Astrocyte (in vitro differentiated cells and primary cell): ENCODE results near the gene SPTBN1. TPM values are rescaled to one million over a fixed set of nuclear protein-coding genes. Genes with fewer than 3 reads are reported as not detected.
A peak's percentile ranks its signal among the peaks of the same experiment; 100 is the strongest.

Experiments
- DNase-seq: peaks from one replicate; pipeline ENCODE4 v3.0.0-alpha.2; 2010; ENCODE audit warnings: low read depth
- FAIRE-seq: peaks from 2 replicates; lab custom pipeline; 2011; peaks lifted over from hg19 to GRCh38; lab: Jason Lieb, UNC
- H2AFZ ChIP-seq: 2 replicates; pipeline ENCODE4 v1.6.0; 2012; ENCODE audit warnings: low read depth, low read length, inconsistent platforms
- H3K27ac ChIP-seq: 2 replicates; pipeline ENCODE4 v1.5.1; 2011; ENCODE audit warnings: low read depth, low read length, inconsistent platforms
- H3K27me3 ChIP-seq: 2 replicates; pipeline ENCODE4 v1.6.0; 2011; ENCODE audit warnings: low read length, inconsistent platforms; ENCODE audit not compliant: insufficient read depth
- H3K36me3 ChIP-seq: 2 replicates; pipeline ENCODE4 v1.5.1; 2011; ENCODE audit warnings: low read length, inconsistent platforms; ENCODE audit not compliant: insufficient read depth
- H3K4me1 ChIP-seq: 2 replicates; pipeline ENCODE4 v1.5.1; 2011; ENCODE audit warnings: low read length, inconsistent platforms; ENCODE audit not compliant: insufficient read depth
- H3K4me2 ChIP-seq: 2 replicates; pipeline ENCODE4 v1.6.0; 2012; ENCODE audit warnings: low read length, inconsistent platforms
- H3K4me3 ChIP-seq: 2 replicates; pipeline ENCODE4 v1.5.1; 2011; ENCODE audit warnings: low read depth, mild to moderate bottlenecking, low read length, inconsistent platforms; ENCODE audit not compliant: insufficient read depth
- H3K79me2 ChIP-seq: 2 replicates; pipeline ENCODE4 v1.6.0; 2012; ENCODE audit warnings: mild to moderate bottlenecking, low read length, inconsistent platforms; ENCODE audit not compliant: insufficient read depth
- H3K9ac ChIP-seq: 2 replicates; pipeline ENCODE4 v1.6.0; 2012; ENCODE audit warnings: mild to moderate bottlenecking, low read length, inconsistent platforms
- H3K9me3 ChIP-seq: 2 replicates; pipeline ENCODE4 v1.5.1; 2012; ENCODE audit warnings: low read depth, mild to moderate bottlenecking, low read length, inconsistent platforms; ENCODE audit not compliant: insufficient read depth
- H4K20me1 ChIP-seq: 2 replicates; pipeline ENCODE4 v1.6.0; 2012; ENCODE audit warnings: low read length, inconsistent platforms; ENCODE audit not compliant: insufficient read depth
- H3K27ac Mint-ChIP-seq: one replicate; pipeline ENCODE4 v1.8.0; 2021; ENCODE audit warnings: mild to moderate bottlenecking, mixed read lengths; ENCODE audit not compliant: unreplicated experiment
- H3K27me3 Mint-ChIP-seq: one replicate; pipeline ENCODE4 v1.8.0; 2021; ENCODE audit warnings: low read depth, mixed read lengths; ENCODE audit not compliant: unreplicated experiment
- H3K36me3 Mint-ChIP-seq: one replicate; pipeline ENCODE4 v1.8.0; 2021; ENCODE audit warnings: low read depth, mixed read lengths; ENCODE audit not compliant: unreplicated experiment
- H3K4me1 Mint-ChIP-seq: one replicate; pipeline ENCODE4 v1.8.0; 2021; ENCODE audit warnings: low read depth, mixed read lengths; ENCODE audit not compliant: unreplicated experiment
- H3K4me3 Mint-ChIP-seq: one replicate; pipeline ENCODE4 v1.8.0; 2021; ENCODE audit warnings: mild to moderate bottlenecking, moderate library complexity, mixed read lengths; ENCODE audit not compliant: unreplicated experiment
- H3K9me3 Mint-ChIP-seq: one replicate; pipeline ENCODE4 v1.8.0; 2021; ENCODE audit warnings: mild to moderate bottlenecking, mixed read lengths; ENCODE audit not compliant: unreplicated experiment
- EZH2 ChIP-seq: IDR thresholded peaks from 2 replicates; pipeline ENCODE4 v1.6.1; 2012; ENCODE audit warnings: mild to moderate bottlenecking, low read length, inconsistent platforms; ENCODE audit not compliant: insufficient read depth
- total RNA-seq: library from RNA; stranded (reverse); gene quantifications from 2 replicates; pipeline ENCODE4 v1.2.1, GENCODE V29; 2021
- TF ChIP-seq, protein P1 (sequence below): IDR thresholded peaks from 2 replicates; pipeline ENCODE4 v1.5.1; 2011; ENCODE audit warnings: low read depth, mild to moderate bottlenecking, inconsistent platforms, low read length, moderate library complexity; ENCODE audit not compliant: insufficient read depth

Gene SPTBN1
- total RNA-seq, 1 donor from 2014 or later, result 311 TPM

GRCh38 chr2:54656863-54657262 lies 200.7 kb downstream of the SPTBN1 start:
- Mint-ChIP-seq H3K27me3 (no peaks in the 10 kb centered on the region), H3K4me1 (peaks cover 24% of the 10 kb centered on the region), H3K4me3 (no peak overlapping the region), H3K27ac (no peak overlapping the region), H3K9me3 (no peaks in the 10 kb centered on the region), H3K36me3 (peaks cover 33% of the 10 kb centered on the region)
- Histone ChIP-seq H3K27ac (no peak overlapping the region), H3K9ac (no peak overlapping the region), H3K27me3 (no peaks in the 10 kb centered on the region), H3K4me1 (peaks cover 10% of the 10 kb centered on the region), H3K9me3 (no peaks in the 10 kb centered on the region), H4K20me1 (peaks cover 63% of the 10 kb centered on the region), H3K4me2 (no peak overlapping the region), H3K79me2 (peaks cover 8% of the 10 kb centered on the region), H2AFZ (no peak overlapping the region), H3K4me3 (no peak overlapping the region), H3K36me3 (peaks cover 72% of the 10 kb centered on the region)
- no peak for DNase-seq
- no peak for TF ChIP-seq EZH2
- TF ChIP-seq, protein P1, sequence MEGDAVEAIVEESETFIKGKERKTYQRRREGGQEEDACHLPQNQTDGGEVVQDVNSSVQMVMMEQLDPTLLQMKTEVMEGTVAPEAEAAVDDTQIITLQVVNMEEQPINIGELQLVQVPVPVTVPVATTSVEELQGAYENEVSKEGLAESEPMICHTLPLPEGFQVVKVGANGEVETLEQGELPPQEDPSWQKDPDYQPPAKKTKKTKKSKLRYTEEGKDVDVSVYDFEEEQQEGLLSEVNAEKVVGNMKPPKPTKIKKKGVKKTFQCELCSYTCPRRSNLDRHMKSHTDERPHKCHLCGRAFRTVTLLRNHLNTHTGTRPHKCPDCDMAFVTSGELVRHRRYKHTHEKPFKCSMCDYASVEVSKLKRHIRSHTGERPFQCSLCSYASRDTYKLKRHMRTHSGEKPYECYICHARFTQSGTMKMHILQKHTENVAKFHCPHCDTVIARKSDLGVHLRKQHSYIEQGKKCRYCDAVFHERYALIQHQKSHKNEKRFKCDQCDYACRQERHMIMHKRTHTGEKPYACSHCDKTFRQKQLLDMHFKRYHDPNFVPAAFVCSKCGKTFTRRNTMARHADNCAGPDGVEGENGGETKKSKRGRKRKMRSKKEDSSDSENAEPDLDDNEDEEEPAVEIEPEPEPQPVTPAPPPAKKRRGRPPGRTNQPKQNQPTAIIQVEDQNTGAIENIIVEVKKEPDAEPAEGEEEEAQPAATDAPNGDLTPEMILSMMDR, result no peak
- no peak for FAIRE-seq

DNA sequence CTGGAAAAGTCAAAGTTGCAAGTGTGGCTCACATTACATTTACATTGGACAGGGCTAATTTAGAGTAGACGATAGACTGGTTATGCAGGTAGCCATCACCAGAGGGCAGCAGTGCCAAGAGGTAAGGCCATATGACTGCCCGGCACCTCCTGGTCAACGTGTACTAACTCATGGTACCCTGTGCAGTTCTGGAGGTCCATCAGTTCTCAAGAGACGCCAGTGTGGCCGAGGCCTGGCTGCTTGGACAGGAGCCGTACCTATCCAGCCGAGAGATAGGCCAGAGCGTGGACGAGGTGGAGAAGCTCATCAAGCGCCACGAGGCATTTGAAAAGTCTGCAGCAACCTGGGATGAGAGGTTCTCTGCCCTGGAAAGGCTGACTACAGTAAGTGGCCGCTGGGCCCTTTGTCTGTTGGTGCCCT lies 201.5 kb downstream of the SPTBN1 start:
- H3K4me1 Mint-ChIP-seq, result peaks cover 22% of the 10 kb centered on the region
- H2AFZ ChIP-seq, result no peak overlapping the region
- peak overlapping the region; percentile 58 for H3K27ac Mint-ChIP-seq
- no peaks in the 10 kb centered on the region for H3K9me3 ChIP-seq
- no peak overlapping the region for H3K27ac ChIP-seq
- H3K36me3 Mint-ChIP-seq, result peaks cover 35% of the 10 kb centered on the region
- H3K79me2 ChIP-seq, result peaks cover 8% of the 10 kb centered on the region
- H4K20me1 ChIP-seq, result peaks cover 63% of the 10 kb centered on the region
- peaks cover 10% of the 10 kb centered on the region for H3K4me1 ChIP-seq
- H3K27me3 Mint-ChIP-seq, result no peaks in the 10 kb centered on the region
- H3K4me3 ChIP-seq, result no peak overlapping the region
- no peaks in the 10 kb centered on the region for H3K9me3 Mint-ChIP-seq
- peak overlapping the region; percentile 68 for H3K4me3 Mint-ChIP-seq
- no peaks in the 10 kb centered on the region for H3K27me3 ChIP-seq
- H3K4me2 ChIP-seq, result no peak overlapping the region
- peaks cover 74% of the 10 kb centered on the region for H3K36me3 ChIP-seq
- DNase-seq (no peak), FAIRE-seq (no peak)
- TF ChIP-seq, protein P1, result peak; percentile 42
- no peak for TF ChIP-seq EZH2
- H3K9ac ChIP-seq, result no peak overlapping the region

GRCh38 chr2:54658564-54659071 lies 202.5 kb downstream of the SPTBN1 start:
- peaks cover 76% of the 10 kb centered on the region for H3K36me3 ChIP-seq
- FAIRE-seq (peak; percentile 70), DNase-seq (peak; percentile 75)
- TF ChIP-seq EZH2, result no peak
- TF ChIP-seq, protein P1, result no peak
- no peak overlapping the region for H3K4me3 ChIP-seq
- H4K20me1 ChIP-seq, result peaks cover 68% of the 10 kb centered on the region
- H3K4me2 ChIP-seq, result peak overlapping the region; percentile 25
- Mint-ChIP-seq H3K27me3 (no peaks in the 10 kb centered on the region), H3K27ac (no peak overlapping the region), H3K36me3 (peaks cover 35% of the 10 kb centered on the region), H3K4me3 (peak overlapping the region; percentile 27), H3K9me3 (no peaks in the 10 kb centered on the region), H3K4me1 (peaks cover 18% of the 10 kb centered on the region)
- no peaks in the 10 kb centered on the region for H3K9me3 ChIP-seq
- peaks cover 10% of the 10 kb centered on the region for H3K4me1 ChIP-seq
- H3K27ac ChIP-seq, result no peak overlapping the region
- H3K9ac ChIP-seq, result peak overlapping the region; percentile 5
- no peak overlapping the region for H2AFZ ChIP-seq
- H3K79me2 ChIP-seq, result peaks cover 10% of the 10 kb centered on the region
- H3K27me3 ChIP-seq, result no peaks in the 10 kb centered on the region
